PFSK-1 (cell line): ENCODE results near the gene TOP1.
A peak's percentile ranks its signal among the peaks of the same experiment; 100 is the strongest.

Experiments used
- FOXP2 ChIP-seq: optimal IDR thresholded peaks from 2 replicates; pipeline ENCODE3; 2011; ENCODE audit warnings: borderline replicate concordance, control low read depth, inconsistent platforms; ENCODE audit not compliant: insufficient read depth; ENCODE audit errors: extremely low read length, extremely low read depth
- POLR2AphosphoS5 ChIP-seq: IDR thresholded peaks from 2 replicates; pipeline ENCODE4 v1.6.1; 2012; ENCODE audit warnings: low read depth, mild to moderate bottlenecking, control low read depth, low read length, moderate library complexity
- SIN3A ChIP-seq: IDR thresholded peaks from 2 replicates; pipeline ENCODE4 v1.6.1; 2012; ENCODE audit warnings: mild to moderate bottlenecking, low read length, moderate library complexity, borderline replicate concordance; ENCODE audit not compliant: insufficient read depth
- TAF1 ChIP-seq: IDR thresholded peaks from 2 replicates; pipeline ENCODE4 v1.6.1; 2012; ENCODE audit warnings: low read length, control low read depth, borderline replicate concordance; ENCODE audit not compliant: insufficient read depth
- TF ChIP-seq, protein P1 (sequence below), 2 experiments: IDR thresholded peaks; 2 replicates each; pipeline versions ENCODE4 v1.6.1 to v1.8.0; 2011 to 2012; ENCODE audit warnings: low read depth in 2 of 2, low read length in 2 of 2, control low read depth in 1 of 2, inconsistent platforms in 1 of 2, mild to moderate bottlenecking in 1 of 2, moderate library complexity in 1 of 2; ENCODE audit not compliant: insufficient read depth in 1 of 2

The TOP1 gene

GRCh38 chr20:41172296-41173140 is 143.9 kb downstream of the TOP1 start:
- TF ChIP-seq, protein P1, sequence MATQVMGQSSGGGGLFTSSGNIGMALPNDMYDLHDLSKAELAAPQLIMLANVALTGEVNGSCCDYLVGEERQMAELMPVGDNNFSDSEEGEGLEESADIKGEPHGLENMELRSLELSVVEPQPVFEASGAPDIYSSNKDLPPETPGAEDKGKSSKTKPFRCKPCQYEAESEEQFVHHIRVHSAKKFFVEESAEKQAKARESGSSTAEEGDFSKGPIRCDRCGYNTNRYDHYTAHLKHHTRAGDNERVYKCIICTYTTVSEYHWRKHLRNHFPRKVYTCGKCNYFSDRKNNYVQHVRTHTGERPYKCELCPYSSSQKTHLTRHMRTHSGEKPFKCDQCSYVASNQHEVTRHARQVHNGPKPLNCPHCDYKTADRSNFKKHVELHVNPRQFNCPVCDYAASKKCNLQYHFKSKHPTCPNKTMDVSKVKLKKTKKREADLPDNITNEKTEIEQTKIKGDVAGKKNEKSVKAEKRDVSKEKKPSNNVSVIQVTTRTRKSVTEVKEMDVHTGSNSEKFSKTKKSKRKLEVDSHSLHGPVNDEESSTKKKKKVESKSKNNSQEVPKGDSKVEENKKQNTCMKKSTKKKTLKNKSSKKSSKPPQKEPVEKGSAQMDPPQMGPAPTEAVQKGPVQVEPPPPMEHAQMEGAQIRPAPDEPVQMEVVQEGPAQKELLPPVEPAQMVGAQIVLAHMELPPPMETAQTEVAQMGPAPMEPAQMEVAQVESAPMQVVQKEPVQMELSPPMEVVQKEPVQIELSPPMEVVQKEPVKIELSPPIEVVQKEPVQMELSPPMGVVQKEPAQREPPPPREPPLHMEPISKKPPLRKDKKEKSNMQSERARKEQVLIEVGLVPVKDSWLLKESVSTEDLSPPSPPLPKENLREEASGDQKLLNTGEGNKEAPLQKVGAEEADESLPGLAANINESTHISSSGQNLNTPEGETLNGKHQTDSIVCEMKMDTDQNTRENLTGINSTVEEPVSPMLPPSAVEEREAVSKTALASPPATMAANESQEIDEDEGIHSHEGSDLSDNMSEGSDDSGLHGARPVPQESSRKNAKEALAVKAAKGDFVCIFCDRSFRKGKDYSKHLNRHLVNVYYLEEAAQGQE (IDR thresholded peaks at IDR 0.05; ENCODE audit: insufficient read depth in 1 of 2, low read depth in 2 of 2, low read length in 2 of 2): no peak
- TF ChIP-seq TAF1: no peak
- no peak for TF ChIP-seq SIN3A
- TF ChIP-seq POLR2AphosphoS5: no peak
- TF ChIP-seq FOXP2: no peak

GRCh38 chr20:41173161-41173721 is 144.6 kb downstream of the TOP1 start:
- TF ChIP-seq TAF1 (no peak), FOXP2 (peak; percentile 50)

DNA sequence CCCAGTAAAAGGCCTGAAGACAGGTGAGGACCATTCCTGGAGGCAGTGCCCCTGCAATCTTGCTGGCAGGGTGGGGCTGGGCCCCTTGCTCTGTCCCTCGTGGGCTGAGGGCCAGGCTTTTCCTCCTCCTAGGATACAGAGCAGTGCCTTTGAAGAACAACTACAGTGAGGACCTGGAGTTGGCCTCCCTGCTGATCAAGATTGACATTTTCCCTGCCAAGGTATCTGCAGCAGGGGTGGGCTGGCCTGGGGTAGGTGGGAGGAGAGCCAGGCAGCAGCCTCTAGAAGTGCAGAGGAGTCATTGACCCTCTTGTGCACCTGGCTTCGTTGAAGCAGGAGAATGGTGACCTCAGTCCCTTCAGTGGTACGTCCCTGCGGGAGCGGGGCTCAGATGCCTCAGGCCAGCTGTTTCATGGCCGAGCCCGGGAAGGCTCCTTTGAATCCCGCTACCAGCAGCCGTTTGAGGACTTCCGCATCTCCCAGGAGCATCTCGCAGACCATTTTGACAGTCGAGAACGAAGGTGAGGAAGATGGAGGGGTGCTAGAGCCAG is 145.2 kb downstream of the TOP1 start:
- TF ChIP-seq FOXP2: no peak
- TF ChIP-seq, protein P1 (IDR thresholded peaks at IDR 0.05; ENCODE audit: insufficient read depth in 1 of 2, low read depth in 2 of 2, low read length in 2 of 2): no peak
- no peak for TF ChIP-seq TAF1
- no peak for TF ChIP-seq POLR2AphosphoS5
- TF ChIP-seq SIN3A: no peak
